ENCODE results near the gene PINLYP. TPM values are rescaled to one million over a fixed set of nuclear protein-coding genes. Genes with fewer than 3 reads are reported as not detected.

The PINLYP gene
- total and polyA plus RNA-seq, 2 of the 13 experiments (the other 11 are each of a cell fraction or from before 2014, with no cell fraction given), result 0.21 to 0.24 TPM

DNA sequence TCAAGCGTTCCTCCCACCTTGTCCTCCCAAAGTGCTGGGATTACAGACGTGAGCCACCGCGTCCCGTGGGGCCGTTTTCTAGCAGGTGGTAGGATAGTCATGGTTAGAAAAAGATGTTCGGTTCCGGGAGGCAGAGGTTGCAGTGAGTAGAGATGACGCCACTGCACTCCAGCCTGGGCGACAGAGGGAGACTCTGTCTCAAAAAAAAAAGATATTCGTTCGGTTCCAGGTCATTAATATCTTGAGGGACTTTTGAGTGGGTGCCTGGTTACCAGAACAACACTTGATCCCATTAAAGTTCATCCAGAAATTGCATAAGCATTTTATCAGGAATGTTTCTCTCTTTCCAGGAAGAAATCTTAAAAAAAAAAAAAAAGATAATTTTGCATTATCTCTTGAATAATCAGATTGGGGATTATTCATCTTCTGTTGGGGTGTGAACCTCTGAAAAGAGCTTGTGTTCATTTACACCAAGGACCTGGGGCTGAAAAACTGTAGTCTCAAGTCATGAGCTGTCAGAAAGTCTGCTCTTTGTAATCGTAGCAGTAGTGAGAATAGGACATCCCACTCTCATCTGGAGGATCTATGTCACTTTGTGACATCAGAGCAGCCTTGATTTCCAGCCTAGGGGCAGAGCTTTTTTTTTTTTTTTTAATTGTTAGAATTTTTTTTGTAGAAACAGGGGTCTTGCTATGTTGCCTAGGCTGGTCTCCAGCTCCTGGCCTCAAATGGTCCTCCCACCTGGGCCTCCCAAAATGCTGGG is 47.6 kb upstream of the PINLYP start:
- FAIRE-seq (no peak), ATAC-seq (no peak), DNase-seq (ENCODE audit: low spot score) (no peak)
- no peak for TF ChIP-seq ZNF441 (CRISPR knock-in tag; IDR thresholded peaks at IDR 0.05; ENCODE audit: borderline replicate concordance)
- no peak for TF ChIP-seq GABPB1 (CRISPR knock-in tag; IDR thresholded peaks at IDR 0.05)
- no peak for TF ChIP-seq KDM5A (IDR thresholded peaks at IDR 0.05; ENCODE audit: borderline replicate concordance, low read length)
- no peak for TF ChIP-seq SMYD3 (CRISPR knock-in tag; IDR thresholded peaks at IDR 0.05)
- TF ChIP-seq, protein P1, sequence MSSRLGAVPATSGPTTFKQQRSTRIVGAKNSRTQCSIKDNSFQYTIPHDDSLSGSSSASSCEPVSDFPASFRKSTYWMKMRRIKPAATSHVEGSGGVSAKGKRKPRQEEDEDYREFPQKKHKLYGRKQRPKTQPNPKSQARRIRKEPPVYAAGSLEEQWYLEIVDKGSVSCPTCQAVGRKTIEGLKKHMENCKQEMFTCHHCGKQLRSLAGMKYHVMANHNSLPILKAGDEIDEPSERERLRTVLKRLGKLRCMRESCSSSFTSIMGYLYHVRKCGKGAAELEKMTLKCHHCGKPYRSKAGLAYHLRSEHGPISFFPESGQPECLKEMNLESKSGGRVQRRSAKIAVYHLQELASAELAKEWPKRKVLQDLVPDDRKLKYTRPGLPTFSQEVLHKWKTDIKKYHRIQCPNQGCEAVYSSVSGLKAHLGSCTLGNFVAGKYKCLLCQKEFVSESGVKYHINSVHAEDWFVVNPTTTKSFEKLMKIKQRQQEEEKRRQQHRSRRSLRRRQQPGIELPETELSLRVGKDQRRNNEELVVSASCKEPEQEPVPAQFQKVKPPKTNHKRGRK (CRISPR knock-in tag; IDR thresholded peaks at IDR 0.05), result no peak
- TF ChIP-seq FOXJ3 (CRISPR knock-in tag; IDR thresholded peaks at IDR 0.05; ENCODE audit: borderline replicate concordance), result no peak
- no peak for TF ChIP-seq ZFYVE20 (CRISPR knock-in tag; IDR thresholded peaks at IDR 0.05; ENCODE audit: borderline replicate concordance, low read depth)
- no peak for TF ChIP-seq ZNF782 (CRISPR knock-in tag; IDR thresholded peaks at IDR 0.05; ENCODE audit: borderline replicate concordance)
- TF ChIP-seq, protein P2, sequence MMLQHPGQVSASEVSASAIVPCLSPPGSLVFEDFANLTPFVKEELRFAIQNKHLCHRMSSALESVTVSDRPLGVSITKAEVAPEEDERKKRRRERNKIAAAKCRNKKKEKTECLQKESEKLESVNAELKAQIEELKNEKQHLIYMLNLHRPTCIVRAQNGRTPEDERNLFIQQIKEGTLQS (CRISPR knock-in tag; IDR thresholded peaks at IDR 0.05), result no peak
- no peak overlapping the region for H3K4me3 ChIP-seq (replicated peaks in 1 of 3; ENCODE audit: insufficient read depth in 1 of 3, low read depth in 2 of 3, low read length in 3 of 3)
- no peak overlapping the region for H2AFZ ChIP-seq (ENCODE audit: low read length)
- CTCF ChIA-PET (ENCODE audit: low intra/inter-chr PET ratio, low total read pairs), result no interaction called here
- no peak overlapping the region for H3K27ac ChIP-seq (ENCODE audit: extremely low read length, insufficient read depth, low read length)
- intact Hi-C loops (cut with micrococcal nuclease; ENCODE audit: unreplicated experiment) (loop anchor here (10.0 kb wide), 1 partner anchor 67 kb away; the partner anchor contains the start of genes IRGQ and ZNF576), in situ Hi-C loops (cut with HindIII; ENCODE audit: extremely low pct_ligation_motif_present, low pct_unique_long_range_greater_than_20kb) (no loop called here)
- H3K4me1 ChIP-seq (ENCODE audit: insufficient read depth, low read length), result peaks cover 17% of the 10 kb centered on the region
- H3K79me2 ChIP-seq (ENCODE audit: insufficient read depth, low read length), result peaks cover 13% of the 10 kb centered on the region
- BruUV-seq (replicated peaks), result no TSS peak
- H3K27me3 ChIP-seq (ENCODE audit: control insufficient read depth in 1 of 2, insufficient read depth in 2 of 2, low read length in 2 of 2), result no peaks in the 10 kb centered on the region; a peak in 1 of 5 replicates
- WGBS (ENCODE audit: low lambda C conversion rate), result 78% methylated on average over 13 of the region's 13 CpGs
- no peak overlapping the region for H3K4me2 ChIP-seq (ENCODE audit: low read depth, low read length)
- H3K9ac ChIP-seq (ENCODE audit: insufficient read depth, low read depth, low read length), result no peak overlapping the region
- no peaks in the 10 kb centered on the region for H3K9me3 ChIP-seq (ENCODE audit: low read length)
- H4K20me1 ChIP-seq (ENCODE audit: insufficient read depth, low read length), result no peaks in the 10 kb centered on the region
- POLR2A ChIA-PET, result no interaction called here
- no peaks in the 10 kb centered on the region for H3K36me3 ChIP-seq (replicated peaks in 1 of 2; ENCODE audit: control insufficient read depth in 1 of 2, insufficient read depth in 2 of 2, low read length in 2 of 2)

Data from HepG2 (cell line).